HCEC 1CT (cell line): ENCODE results near the gene PPHLN1.

ENCODE experiments used
- DNase-seq: peaks from one replicate; pipeline ENCODE4 v3.0.0-alpha.2; 2017

The PPHLN1 gene

DNA sequence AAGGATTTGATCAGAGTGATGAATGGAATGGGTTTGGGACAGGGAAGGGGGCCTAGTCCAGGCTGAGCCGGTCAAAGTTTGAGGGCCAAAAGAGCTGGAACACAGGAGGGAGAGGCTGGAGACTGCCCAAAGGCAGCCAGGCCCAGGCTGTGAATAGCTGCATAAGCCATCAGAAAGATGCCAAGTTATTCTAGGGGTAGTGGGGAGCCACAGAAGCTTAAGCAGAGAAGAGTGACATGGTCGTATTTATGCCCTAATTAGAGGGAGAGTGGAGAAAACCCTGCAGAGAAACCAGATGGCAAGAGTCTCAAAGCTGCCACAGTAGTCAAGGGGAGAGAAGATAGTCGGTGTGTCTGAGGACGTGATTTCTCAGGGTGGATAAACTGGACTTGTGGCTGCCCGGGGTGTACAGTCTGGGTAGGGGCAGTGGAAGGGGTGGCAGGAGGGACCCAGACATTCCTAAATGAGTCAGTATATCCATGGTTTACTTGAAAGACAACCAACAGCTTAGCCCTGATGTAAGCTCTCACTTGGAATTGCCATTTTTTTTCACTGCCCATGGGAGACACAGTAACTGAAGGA is 164.4 kb downstream of the PPHLN1 start:
- no peak for DNase-seq
